T1000 (cell line): ENCODE results near the gene LYPD4.
"Not testable (repeated sequence)": the region's sequence is repeated elsewhere in the genome, so short reads cannot be mapped to it uniquely, and the experiment has no call there.

Source experiments
- DNase-seq: peaks from one replicate; lab custom pipeline; 2025; ENCODE audit warnings: mixed read lengths; lab: John Stamatoyannopoulos, UW

The LYPD4 gene, protein sequence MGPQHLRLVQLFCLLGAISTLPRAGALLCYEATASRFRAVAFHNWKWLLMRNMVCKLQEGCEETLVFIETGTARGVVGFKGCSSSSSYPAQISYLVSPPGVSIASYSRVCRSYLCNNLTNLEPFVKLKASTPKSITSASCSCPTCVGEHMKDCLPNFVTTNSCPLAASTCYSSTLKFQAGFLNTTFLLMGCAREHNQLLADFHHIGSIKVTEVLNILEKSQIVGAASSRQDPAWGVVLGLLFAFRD

DNA sequence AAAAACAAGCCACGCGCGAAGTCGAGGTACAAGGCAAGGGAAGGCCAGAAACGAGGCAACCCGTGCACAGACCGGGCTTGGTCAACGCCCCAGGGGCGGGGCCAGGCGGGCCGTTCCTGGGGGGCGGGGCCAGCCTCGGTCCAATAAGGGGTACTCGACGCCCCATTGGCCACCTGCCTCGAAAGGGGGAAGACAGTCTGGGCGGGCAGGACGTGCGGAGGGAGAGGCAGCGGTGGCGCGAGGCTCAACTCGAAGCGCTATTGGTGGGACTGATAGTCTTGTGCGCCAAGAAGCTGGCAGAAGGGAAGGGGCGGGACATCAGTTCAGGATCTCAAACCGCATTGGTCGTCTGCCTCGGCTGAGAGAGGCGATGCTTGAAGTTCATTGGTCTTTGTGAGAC, at the start of gene LYPD4:
Gene LYPD4, minus strand, starts transcription at position 83 of the 400 bp plus-strand sequence. CDS start 5,398 bp downstream, outside the sequence.
- no peak for DNase-seq

DNA sequence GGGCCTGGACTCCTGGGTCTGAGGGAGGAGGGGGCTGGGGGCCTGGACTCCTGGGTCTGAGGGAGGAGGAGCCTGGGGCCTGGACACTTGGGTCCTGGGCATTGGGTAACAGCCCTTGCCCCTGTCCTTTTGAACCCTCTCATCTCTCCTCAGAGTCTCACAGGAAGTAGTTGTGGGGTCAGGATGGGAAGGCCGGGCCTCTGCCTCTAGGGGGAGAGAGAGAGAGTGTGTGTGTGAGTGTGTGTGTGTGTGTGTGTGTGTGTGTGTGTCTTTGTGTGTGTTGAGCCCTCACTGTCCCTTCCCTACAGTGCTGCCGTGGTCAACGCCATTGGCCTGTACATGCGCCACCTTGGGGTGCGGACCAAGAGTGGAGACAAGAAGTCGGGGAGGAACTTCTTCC, 49.4 kb upstream of the LYPD4 start:
- no peak for DNase-seq

DNA sequence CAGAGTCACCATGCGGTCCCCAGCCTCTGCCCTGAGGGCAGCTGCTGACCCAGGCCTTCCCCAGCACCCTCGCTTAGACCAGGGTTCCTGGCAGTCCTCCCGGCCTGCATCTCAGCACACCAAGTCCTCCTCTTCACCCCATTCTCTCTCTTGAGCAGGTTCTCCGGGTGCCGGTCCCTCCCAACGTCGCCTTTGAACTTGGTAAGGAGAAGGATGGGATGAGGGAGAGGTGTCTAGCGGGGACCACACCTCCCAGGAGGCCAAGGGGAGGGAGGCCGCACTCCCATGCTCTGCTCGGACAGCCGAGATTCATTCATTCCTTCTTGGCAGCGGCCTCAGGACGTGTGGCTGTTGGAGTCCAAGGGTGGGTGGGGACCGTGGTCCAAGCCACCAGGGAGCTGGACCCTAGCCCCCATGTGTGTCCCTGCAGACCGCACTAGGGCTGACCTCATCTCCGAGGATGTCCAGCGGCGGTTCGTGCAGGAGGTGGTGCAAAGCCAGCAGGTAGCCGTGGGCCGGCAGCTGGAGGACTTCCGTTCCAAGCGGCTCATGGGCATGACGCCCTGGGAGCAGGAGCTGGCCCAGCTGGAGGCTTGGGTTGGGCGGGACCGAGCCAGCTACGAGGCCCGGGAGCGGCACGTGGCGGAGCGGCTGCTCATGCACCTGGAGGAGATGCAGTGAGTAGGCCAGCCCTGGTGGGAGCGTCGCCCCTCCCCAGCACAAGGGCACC, 47.9 kb upstream of the LYPD4 start:
- DNase-seq = no peak

DNA sequence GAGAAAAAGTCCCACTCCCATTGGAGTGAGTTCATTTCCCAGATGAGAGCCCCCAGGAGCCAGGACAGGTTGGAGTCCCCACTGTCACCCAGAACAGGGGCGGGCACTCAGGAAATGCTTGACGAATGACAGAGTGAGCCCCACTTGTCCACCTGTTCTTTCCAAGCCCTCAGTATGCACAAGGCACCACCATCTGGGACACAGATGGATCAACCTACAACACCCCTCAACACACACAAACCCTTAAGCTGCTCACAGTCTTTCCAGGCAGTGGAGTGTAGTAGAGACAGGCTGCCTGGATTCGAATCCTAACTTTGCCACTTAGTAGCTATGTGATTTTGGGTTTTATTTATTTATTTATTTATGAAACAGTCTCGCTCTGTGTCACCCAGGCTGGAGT, 46.5 kb upstream of the LYPD4 start:
- no peak for DNase-seq

DNA sequence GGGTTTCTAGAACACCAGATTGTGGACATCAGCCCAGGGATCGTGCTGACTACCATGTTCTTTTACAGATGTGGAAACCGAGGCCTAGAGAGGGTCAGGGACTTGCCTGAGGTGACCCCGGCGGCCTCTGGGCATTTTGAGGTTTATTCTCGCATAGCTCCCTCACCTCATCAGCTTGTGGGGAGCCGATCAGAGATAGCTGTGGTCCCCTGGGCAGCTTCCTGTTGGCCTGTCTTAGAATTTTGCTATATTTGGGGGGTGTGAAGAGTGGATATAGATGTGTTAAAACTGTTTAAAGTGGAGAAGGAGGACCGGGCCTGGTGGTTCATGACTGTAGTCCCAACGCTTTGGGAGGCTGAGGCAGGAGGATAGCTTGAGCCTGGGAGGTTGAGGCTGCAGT, 45.4 kb upstream of the LYPD4 start:
- DNase-seq = no peak

DNA sequence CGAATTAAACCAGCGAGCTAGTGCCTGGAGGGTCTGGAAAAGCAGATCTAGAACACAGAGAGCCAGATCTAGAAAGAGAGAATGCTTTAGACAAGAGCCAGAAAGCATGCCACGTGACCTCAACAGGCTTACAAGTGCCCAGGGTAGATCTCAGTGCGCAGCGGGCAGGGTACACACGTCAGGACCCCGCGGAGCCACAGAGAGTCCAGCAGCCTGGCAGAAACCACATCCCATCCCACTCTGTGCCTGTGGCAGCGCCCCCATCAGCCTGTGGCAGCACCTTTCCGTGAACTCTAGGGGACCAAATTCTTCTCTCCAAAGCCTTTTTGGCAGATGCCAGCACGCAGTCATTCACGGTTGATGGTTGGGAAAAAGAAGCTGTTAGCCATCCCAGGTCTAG, 44.4 kb upstream of the LYPD4 start:
- DNase-seq = no peak

DNA sequence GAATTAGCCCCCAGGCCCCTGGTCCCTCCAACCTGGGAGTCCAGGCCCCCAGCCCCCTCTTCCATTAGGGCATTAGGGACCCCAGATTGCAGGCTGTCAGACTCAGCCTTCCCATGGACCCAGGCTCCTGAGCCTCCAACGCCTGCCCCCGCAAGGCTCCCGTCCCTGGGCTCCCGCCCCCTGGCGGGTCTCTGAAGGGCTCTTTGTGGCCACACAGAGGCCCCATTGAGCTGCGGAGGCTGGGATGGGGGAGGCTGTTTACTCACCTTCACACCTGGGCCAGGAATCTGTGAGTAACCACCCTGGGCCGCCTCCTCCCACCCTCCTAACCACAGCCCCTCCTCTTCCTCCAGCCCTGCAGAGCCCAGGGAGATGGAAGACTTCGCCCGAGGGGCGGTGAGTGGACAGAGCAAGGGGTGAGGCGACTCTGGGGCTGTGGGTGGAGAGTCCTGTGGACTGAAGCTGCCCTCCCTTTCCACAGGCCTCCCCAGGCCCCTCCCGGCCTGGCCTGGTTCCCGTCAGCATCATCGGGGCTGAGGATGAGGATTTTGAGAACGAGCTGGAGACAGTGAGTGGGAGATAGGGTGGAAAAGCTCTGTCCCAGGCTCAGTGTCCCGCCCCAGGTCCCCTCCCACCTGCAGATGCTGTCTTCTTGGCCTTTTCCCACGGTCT, 43.4 kb upstream of the LYPD4 start:
- peak; percentile 84 for DNase-seq

DNA sequence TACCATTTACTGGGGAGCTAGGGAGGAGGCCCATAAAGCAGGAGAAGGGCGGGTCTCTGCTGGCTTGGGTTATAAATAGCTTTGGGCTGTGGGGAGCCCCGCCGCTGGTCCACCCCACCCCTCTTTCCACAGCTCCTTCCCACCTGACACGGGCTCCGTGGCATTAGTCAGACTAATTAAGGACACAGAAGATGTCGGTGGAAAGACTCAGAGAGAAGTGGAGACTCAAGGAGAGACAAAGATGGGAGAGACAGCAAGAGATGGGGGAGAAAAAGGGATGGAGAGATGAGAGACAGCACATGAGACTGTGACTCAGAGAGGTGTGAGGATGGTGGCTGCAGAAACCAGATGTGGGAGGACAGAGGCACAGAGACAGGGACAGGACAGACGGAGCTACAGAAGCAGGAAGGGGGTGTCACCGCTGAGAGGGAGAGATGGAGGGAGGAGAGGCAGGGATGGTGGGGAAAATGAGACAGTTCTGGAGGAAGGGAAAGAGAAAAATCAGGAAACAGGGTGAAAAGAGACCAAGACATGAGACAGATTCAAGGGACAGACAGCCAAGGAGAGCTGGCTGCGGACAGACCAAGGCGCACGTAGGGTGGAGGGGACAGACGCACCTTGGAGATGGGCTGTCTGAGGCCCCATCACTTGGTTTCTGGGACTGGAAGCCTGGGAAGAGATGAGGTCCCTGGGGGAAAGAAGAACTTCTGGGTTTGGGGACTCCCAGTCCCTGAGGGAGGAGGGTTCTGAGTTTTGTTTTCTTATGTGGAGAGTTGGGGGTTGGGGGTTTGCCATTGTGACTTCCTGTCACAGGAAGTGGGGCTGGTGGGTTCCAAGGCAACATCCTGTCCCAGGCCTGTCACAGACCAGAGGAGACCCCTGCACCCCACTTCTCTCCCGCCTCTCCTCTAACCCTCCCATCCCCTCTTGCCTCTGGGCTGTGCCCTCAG, 42.6 kb upstream of the LYPD4 start:
- no peak for DNase-seq

DNA sequence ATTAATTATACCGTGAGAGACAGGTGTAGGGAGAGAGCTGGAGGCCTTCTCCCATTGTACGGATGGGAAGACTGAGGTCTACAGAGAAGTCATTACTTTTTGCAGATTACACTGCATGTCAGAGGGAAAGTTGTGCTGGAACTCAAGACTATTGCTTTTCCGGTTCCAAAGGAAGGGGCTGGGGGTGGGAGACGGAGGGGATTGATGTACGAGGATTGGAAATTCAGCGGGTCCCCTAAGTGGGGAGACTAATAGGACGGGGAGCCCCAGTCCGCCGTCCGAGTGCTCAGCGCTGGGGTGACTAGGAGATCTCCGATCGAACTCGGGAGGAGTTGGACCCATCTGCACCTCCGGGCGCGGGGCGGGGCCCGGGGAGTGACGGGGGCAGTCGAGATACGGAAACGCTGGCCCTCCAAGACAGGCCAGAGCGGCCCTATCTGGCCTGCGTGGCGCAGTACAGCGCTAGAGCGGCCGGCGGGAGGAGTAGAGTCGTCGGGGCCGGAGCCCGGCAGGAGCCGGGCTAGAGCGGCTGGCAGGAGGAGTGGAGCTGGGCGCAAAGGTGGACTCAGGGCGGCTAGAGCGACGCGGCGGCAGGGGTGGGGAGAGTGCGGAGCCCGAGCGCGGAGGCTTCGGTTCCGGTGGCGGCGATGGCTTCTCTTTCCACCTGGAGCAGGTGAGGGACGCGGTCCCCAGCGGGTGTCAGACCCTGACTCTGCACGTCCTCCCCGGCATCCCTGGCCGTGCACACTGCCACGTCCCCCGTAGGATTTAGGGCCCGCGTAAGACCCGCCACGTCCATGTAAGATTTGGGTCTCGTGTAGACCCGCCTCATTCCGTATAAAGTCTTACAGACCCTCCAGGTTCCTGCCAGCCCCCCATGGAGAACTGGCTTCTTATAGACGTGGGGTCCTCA, 39.6 kb upstream of the LYPD4 start:
- peak; percentile 88 for DNase-seq

DNA sequence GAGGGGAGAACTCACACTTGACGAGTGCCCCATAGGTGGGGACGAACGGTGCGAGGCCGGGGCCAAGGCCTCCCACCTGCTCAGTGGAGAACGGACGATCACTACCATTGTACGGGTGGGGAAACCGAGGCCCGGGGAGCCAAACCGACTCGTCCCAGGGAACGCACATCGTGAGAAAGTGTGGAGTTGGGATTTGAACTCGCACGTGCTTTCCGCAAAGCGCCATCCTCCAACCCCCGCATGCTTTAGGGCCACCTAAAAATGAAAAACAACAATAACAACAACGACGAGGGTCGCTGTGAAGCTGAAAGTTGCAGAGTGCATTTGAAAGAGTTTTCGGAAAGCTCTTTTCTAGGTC, 39.0 kb upstream of the LYPD4 start:
- DNase-seq = no peak

DNA sequence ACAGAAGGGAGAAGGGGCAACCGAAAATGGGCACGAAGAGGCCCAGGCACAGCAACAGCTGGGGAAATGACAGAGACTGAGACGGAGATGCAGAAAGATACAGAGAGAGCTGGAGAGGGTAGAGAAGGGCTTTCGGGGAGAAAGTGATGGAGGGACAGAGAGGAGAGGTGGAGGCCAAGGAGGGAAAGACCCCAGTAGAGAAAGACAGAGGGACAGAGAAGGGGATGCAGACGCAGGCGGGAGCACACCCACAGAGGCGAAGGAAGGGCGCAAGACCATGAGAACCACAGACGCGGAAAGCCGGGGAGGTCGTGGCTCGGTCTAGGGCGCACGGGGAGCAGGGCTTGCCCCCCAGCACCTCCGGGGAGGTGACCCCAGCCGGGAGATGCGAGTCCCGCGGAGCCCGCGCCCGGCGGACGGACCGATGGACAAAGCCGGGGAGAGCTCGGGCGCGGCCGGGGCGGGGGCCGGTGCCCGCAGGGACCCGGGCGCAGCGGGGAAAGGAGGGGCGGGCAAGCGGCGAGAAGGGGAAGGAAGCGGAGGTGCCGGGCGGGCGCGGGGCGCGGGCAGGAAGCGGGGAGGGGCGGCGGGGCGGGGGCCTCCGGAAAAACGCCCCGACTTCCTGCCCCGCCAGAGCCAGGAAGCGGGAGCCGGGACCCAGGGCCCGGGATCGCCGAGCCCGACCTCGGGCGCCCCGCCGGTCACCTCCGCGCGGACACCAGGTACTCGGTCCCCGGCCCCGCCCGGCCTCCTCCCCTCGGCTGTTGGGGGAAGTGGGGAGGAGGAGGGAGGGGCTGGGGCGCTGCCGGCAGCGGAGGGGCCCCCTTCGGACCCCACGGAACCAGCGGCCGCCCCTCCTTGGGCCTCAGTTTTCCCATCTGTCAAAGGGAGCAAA, 38.3 kb upstream of the LYPD4 start, which contains the start of gene ARHGEF1:
Gene ARHGEF1, plus strand, starts transcription at position 617 of the 895 bp plus-strand sequence. CDS start 4,899 bp downstream, outside the sequence.
- no peak for DNase-seq

DNA sequence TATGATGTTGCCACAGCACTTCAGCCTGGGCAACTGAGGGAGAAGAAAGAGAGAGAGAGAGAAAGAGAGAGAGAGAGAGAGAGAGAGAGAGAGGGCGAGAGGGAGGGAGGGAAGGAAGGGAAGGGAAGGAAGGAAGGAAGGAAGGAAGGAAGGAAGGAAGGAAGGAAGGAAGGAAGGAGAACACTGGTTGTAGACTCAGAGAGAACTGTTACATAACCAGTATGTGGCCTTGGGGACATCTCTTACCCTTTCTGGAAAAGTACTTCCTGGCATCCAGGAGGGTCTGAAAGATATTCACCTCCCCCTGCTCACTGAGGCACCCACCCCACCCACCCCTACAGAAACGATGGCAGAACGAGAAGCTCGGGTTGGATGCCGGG, 35.8 kb upstream of the LYPD4 start:
- DNase-seq = no peak

DNA sequence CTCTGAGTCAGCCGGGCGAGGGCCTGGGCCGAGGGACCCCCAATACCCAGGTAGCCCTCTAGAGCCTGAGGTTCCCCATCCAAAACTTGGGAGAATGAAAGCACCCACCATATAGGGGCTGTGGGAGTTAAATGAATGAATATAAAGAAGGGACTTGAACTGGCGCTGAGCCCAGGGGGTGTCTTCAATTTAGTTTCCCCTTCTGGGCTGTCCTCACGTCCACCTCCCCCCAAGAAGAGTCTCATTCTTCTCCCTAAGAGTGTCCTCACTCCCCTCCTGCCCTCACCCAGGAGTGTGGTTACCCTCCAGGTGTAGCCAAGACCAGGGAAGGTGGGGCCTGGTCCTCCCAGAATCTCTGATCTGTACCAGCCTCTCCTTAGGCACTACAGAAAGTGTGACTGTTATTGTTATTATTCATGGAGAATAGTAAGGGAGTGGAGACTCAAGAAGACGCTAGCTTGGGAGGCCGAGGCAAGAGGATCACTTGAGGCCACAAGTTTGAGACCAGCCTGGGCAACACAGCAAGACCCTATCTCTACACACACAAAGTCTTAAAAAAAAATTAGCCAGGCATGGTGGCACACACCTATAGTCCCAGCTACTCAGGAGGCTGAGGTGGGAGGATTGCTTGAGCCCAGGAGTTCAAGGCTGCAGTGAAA, 35.3 kb upstream of the LYPD4 start:
- no peak for DNase-seq

DNA sequence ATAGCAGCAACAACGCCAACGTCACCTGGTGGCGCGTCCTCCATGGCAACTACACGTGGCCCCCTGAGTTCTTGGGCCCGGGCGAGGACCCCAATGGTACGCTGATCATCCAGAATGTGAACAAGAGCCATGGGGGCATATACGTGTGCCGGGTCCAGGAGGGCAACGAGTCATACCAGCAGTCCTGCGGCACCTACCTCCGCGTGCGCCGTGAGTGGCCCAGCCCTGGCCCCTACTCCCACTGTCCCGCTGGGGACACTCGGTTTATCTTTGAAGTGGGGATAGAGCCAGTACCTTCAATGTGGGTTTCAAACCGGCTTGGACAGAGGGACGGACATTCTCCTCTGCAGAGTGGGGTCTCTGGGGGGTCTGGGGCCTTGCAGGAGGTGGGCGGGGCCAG, 34.6 kb upstream of the LYPD4 start:
- no peak for DNase-seq

DNA sequence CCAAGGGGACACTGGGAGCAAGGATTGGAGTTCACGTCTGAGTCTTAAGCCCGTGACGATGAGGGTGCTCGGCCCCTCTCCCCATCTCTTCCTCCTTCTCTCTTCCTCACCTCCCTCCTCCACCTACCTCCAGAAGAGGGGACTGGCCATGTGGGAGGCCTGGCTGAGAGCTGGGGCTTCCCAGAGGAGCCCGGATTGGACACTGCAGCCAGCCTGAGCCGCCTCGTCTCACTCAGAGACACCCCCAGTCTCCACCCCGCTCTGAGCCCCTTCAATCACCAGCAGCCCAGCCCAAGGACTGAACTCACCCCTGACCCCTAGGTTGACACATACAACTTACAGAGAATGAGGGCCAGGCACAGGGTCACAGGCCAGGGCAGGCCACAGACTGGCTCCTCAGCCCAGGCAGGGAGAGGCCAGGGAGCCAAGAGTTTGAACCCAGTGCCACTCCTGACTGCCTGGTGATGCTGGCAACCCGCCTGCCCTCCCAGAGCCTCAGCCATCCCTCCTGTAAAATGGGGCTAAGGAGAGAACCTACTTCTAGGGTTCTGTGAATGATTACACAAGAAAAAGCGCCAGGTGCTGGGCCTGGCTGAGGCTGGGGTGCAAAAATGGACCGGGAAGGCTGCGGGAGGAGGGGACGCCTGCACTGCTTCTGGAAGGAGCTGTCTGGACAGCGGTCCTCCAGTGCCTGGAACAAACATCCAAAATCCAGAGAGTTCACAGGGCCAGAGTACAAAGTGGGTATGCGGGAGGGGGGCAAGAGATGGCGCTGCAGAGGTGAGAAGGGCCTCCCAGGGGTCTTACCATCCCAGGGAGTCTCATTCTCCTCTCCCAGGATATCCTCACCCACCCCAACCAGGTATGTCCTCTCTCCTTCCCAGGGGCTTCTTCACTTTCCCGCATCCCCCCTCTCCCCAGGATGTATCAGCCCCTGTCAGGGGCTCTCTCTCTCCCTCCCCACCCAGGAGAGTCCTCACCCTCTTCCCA, 33.7 kb upstream of the LYPD4 start:
- no peak for DNase-seq

DNA sequence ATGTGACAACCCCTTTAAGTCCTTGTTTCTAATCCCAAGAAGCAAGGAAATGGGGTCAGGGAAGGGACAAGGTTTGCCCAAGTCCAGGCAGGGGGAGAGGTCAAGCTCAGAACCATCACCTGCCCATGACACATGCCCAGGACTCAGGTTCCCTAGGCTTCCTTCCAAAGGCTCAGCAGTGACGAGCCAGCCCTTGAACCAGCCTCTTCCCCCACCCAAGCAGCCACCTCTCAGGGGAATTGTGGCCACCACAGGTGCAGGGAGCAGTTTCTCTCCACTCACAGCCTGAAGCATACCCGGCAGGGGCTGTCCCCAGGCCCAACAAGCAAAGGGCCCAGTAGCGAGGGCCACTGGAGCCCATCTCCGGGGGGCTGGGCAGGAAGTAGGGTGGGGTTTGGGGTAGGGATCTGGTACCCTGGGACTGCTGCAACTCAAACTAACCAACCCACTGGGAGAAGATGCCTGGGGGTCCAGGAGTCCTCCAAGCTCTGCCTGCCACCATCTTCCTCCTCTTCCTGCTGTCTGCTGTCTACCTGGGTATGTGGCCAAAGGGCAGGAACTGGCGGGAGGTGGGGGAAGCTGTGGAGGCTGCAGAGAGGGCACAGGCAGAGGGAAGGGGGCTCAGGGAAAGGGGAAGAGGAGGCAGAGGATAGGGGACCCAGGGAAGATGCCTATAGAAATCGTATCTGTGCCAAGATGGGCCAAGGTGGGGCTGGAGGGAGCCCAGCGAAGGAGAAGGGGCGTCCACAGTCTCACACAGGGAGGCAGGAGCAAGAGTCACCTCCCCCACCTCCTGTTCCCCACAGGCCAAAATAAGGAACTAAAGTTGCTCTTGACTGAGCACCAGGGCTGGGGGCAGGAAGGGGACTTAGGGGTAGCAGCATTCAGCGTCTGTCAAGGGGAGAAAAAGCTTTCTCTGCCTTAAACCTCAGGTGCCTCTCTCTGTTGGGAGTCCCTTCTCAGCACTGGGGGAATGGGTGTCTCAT, 32.7 kb upstream of the LYPD4 start, which contains the start of gene CD79A:
Gene CD79A, plus strand, starts transcription at position 433 of the 986 bp plus-strand sequence. Its CDS starts 26 bp downstream, at position 459.
- DNase-seq = no peak

DNA sequence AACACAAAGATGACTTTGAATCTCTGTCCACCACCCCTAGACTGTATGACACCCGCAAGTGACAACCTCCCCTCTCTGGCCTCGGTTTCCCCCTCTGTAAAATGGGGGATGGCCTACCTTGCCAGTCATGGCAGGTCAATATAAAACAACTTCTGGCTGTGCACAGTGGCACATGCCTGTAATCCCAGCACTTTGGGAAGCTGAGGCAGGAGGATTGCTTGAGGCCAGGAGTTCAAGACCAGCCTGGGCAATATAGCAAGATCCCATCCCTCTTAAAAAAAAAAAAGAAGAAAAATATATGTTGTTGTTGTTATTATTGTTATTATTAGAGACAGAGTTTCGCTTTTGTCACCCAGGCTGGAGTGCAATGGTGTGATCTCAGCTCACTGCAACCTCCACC, 31.5 kb upstream of the LYPD4 start:
- not testable (repeated sequence) for DNase-seq
